Measurements from ENCODE around the gene SFMBT1. TPM values are rescaled to one million over a fixed set of nuclear protein-coding genes. Genes with fewer than 3 reads are reported as not detected.

The SFMBT1 gene
- polyA plus RNA-seq, 2 of the 4 experiments (the other 2 are of a cell fraction), result 7.0 to 9.9 TPM

DNA sequence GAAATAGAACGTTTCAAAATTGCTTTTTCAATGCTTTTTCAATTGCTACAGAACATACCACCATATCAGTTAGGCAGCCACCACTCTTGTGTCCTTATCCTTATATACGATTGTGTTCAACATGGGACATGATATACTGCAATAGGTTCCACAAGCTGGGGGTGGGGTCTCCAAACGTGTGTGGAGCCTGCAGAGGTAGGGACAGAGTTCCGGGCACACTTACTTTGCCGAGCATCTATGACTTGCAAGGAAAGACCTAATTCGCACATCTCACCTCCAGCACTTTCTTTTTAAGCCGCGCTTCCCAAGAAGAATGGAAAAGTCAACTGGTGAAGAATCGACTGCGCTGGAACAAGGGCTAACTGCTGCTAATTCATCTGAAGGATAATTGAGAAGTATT, 39.6 kb upstream of the SFMBT1 start:
- Histone ChIP-seq H3K4me2 (no peak overlapping the region), H3K9me3 (no peaks in the 10 kb centered on the region), H3K27ac (no peak overlapping the region), H3K4me3 (no peak overlapping the region), H3K4me1 (no peaks in the 10 kb centered on the region)
- ChIA-PET POLR2A (no interaction called here), CTCF (no interaction called here)
- TF ChIP-seq CTCF (IDR thresholded peaks at IDR 0.05), result no peak
- no peak for TF ChIP-seq HOXB13 (CRISPR knock-in tag; IDR thresholded peaks at IDR 0.05; ENCODE audit: low read depth)
- TF ChIP-seq, protein P1, sequence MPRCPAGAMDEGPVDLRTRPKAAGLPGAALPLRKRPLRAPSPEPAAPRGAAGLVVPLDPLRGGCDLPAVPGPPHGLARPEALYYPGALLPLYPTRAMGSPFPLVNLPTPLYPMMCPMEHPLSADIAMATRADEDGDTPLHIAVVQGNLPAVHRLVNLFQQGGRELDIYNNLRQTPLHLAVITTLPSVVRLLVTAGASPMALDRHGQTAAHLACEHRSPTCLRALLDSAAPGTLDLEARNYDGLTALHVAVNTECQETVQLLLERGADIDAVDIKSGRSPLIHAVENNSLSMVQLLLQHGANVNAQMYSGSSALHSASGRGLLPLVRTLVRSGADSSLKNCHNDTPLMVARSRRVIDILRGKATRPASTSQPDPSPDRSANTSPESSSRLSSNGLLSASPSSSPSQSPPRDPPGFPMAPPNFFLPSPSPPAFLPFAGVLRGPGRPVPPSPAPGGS (IDR thresholded peaks at IDR 0.05), result no peak
- TF ChIP-seq CHD2 (IDR thresholded peaks at IDR 0.05; ENCODE audit: low read length, partially characterized antibody), result no peak
- no peak for ATAC-seq
- no peak for FAIRE-seq
- no peak for DNase-seq (ENCODE audit: low read depth in 1 of 2, low spot score in 1 of 2)
- WGBS (ENCODE audit: missing lambda C conversion rate), result 88% methylated on average over 10 of the region's 10 CpGs

DNA sequence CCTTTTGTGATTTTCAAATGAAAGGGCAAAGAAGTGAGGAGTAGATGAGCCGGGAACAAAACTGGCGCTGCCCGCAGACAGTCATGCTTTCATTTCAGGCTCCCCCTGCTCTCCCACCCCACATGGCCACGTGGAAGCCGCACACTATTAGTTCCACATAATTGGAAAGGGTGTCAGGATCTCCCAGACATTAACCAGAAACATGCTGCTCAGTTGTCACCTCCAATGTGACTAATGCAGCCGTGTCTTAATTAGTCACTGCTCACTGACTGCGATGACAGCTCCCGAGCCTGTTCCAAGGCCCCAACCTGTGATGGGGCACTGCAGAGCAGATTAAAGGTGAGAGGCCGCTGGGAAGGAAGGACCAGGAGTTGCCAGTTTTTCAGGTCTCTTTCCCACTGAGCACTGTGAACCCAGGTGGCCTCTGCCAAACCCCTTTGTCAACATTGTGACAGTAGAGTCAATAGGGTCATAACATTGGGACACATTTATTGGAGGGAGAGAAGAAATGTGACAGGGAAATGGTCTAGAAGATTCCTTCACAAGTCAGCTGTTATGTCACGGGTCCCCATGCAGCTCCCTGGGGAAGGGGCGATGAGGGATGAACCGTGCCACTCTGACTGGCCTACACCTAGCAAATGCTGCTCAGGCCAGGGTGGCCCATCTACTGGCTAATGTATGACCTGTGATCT, 38.6 kb upstream of the SFMBT1 start:
- Histone ChIP-seq H3K4me3 (no peak overlapping the region), H3K4me1 (no peaks in the 10 kb centered on the region), H3K4me2 (no peak overlapping the region), H3K9me3 (no peaks in the 10 kb centered on the region), H3K27ac (no peak overlapping the region)
- no peak for FAIRE-seq
- no peak for DNase-seq (ENCODE audit: low read depth in 1 of 2, low spot score in 1 of 2)
- POLR2A ChIA-PET, result no interaction called here
- ATAC-seq, result no peak
- TF ChIP-seq JUNB (IDR thresholded peaks at IDR 0.05) (no peak), HOXB5 (CRISPR knock-in tag; IDR thresholded peaks at IDR 0.05) (no peak), TFCP2L1 (CRISPR knock-in tag; IDR thresholded peaks at IDR 0.05) (no peak), ZNF302 (CRISPR knock-in tag; IDR thresholded peaks at IDR 0.05) (no peak)
- CTCF ChIA-PET, result interaction anchor here (2.2 kb wide), 1 partner anchor 12 kb away, joined by 11 read pairs; no protein-coding TSS in a partner anchor
- 90% methylated on average over 12 of the region's 12 CpGs for WGBS (ENCODE audit: missing lambda C conversion rate)

DNA sequence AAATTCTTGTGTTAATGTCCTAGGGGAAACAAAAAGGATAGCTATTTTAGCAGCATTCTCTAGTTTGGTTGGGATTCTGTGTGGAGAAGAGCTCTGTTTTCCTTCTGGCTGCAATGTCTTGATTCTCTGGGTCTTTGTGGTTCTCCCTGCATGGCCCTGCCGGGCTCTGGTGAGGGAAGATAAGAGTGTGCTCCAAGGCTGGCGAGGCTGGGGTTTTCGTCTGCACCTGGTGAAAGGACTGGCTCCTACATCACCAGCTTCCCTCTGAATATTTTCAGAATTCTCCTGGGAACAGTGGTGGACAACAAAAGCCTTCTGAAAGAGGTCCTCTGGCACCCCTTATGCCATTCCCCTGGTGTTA, 38.1 kb upstream of the SFMBT1 start:
- no peaks in the 10 kb centered on the region for H3K9me3 ChIP-seq
- FAIRE-seq (no peak), DNase-seq (ENCODE audit: low read depth in 1 of 2, low spot score in 1 of 2) (no peak), ATAC-seq (no peak)
- whole genome bisulfite sequencing (ENCODE audit: missing lambda C conversion rate), result 86% methylated on average over 3 of the region's 3 CpGs
- H3K4me2 ChIP-seq, result no peak overlapping the region
- H3K27ac ChIP-seq, result no peak overlapping the region
- TF ChIP-seq JUNB (IDR thresholded peaks at IDR 0.05) (no peak), CHD4 (IDR thresholded peaks at IDR 0.05; ENCODE audit: borderline replicate concordance) (no peak), RFX5 (IDR thresholded peaks at IDR 0.05) (no peak), ZSCAN20 (CRISPR knock-in tag; IDR thresholded peaks at IDR 0.05) (no peak)
- TF ChIP-seq, protein P2, sequence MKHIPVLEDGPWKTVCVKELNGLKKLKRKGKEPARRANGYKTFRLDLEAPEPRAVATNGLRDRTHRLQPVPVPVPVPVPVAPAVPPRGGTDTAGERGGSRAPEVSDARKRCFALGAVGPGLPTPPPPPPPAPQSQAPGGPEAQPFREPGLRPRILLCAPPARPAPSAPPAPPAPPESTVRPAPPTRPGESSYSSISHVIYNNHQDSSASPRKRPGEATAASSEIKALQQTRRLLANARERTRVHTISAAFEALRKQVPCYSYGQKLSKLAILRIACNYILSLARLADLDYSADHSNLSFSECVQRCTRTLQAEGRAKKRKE (CRISPR knock-in tag; IDR thresholded peaks at IDR 0.05; ENCODE audit: low read depth), result no peak
- CTCF ChIA-PET, result interaction anchor here (0.6 to 2.2 kb wide), 3 partner anchors 12 to 57 kb away, joined by 3 to 11 read pairs (median 3); no protein-coding TSS in a partner anchor
- no peaks in the 10 kb centered on the region for H3K4me1 ChIP-seq
- no peak overlapping the region for H3K4me3 ChIP-seq
- POLR2A ChIA-PET, result no interaction called here

GRCh38 chr3:53083521-53083920, 37.6 kb upstream of the SFMBT1 start:
- no peak for DNase-seq (ENCODE audit: low read depth in 1 of 2, low spot score in 1 of 2)
- no peak for ATAC-seq
- Histone ChIP-seq H3K4me1 (no peaks in the 10 kb centered on the region), H3K9me3 (no peaks in the 10 kb centered on the region), H3K4me2 (no peak overlapping the region), H3K4me3 (no peak overlapping the region), H3K27ac (no peak overlapping the region)
- CTCF ChIA-PET, result interaction anchor here (0.6 to 2.2 kb wide), 3 partner anchors 11 to 58 kb away, joined by 3 to 11 read pairs (median 3); no protein-coding TSS in a partner anchor
- POLR2A ChIA-PET, result no interaction called here
- WGBS (ENCODE audit: missing lambda C conversion rate), result 90% methylated on average over 8 of the region's 8 CpGs
- TF ChIP-seq, protein P2 (CRISPR knock-in tag; IDR thresholded peaks at IDR 0.05; ENCODE audit: low read depth), result no peak
- TF ChIP-seq HDAC2 (IDR thresholded peaks at IDR 0.05), result no peak
- no peak for TF ChIP-seq RNF2 (IDR thresholded peaks at IDR 0.05; ENCODE audit: borderline replicate concordance, low read depth)
- TF ChIP-seq FOSB (CRISPR knock-in tag; IDR thresholded peaks at IDR 0.05), result no peak
- no peak for TF ChIP-seq JUN (IDR thresholded peaks at IDR 0.05)
- TF ChIP-seq KDM1A (IDR thresholded peaks at IDR 0.05; ENCODE audit: low read depth), result no peak
- no peak for TF ChIP-seq TFCP2L1 (CRISPR knock-in tag; IDR thresholded peaks at IDR 0.05)
- no peak for TF ChIP-seq ZNF302 (CRISPR knock-in tag; IDR thresholded peaks at IDR 0.05)
- TF ChIP-seq USF2 (IDR thresholded peaks at IDR 0.05), result no peak
- no peak for TF ChIP-seq RARB (CRISPR knock-in tag; IDR thresholded peaks at IDR 0.05)
- no peak for TF ChIP-seq CEBPB (IDR thresholded peaks at IDR 0.05)
- TF ChIP-seq GATA3 (IDR thresholded peaks at IDR 0.05; ENCODE audit: borderline replicate concordance), result no peak
- FAIRE-seq, result no peak
